NT2/D1 (cell line): Measurements from ENCODE around the gene MATN3.

Source experiments
- DNase-seq: peaks from one replicate; pipeline ENCODE4 v3.0.0-alpha.2; 2011; ENCODE audit warnings: low read depth, low spot score
- H3K27me3 ChIP-seq: 2 replicates; pipeline ENCODE4 v1.6.0; 2011; ENCODE audit warnings: mild to moderate bottlenecking; ENCODE audit not compliant: insufficient read length, insufficient read depth
- H3K36me3 ChIP-seq: 2 replicates; pipeline ENCODE4 v1.6.1; 2011; ENCODE audit warnings: mild to moderate bottlenecking, low read length, mixed read lengths; ENCODE audit not compliant: insufficient read depth, insufficient read length
- H3K4me1 ChIP-seq: 2 replicates; pipeline ENCODE4 v1.5.1; 2011; ENCODE audit not compliant: insufficient read depth, insufficient read length
- H3K4me3 ChIP-seq: 2 replicates; pipeline ENCODE4 v1.5.1; 2011; ENCODE audit warnings: low read depth; ENCODE audit not compliant: insufficient read length
- H3K9ac ChIP-seq: 2 replicates; pipeline ENCODE4 v1.6.0; 2011; ENCODE audit warnings: low read depth; ENCODE audit not compliant: insufficient read length
- H3K9me3 ChIP-seq: 2 replicates; pipeline ENCODE4 v1.5.1; 2011; ENCODE audit warnings: mild to moderate bottlenecking, low read length; ENCODE audit not compliant: insufficient read depth
- SUZ12 ChIP-seq: IDR thresholded peaks from 2 replicates; pipeline ENCODE4 v1.6.1; 2011; ENCODE audit not compliant: insufficient read length, insufficient read depth; ENCODE audit errors: extremely low read depth
- YY1 ChIP-seq: IDR thresholded peaks from 2 replicates; pipeline ENCODE4 v1.6.1; 2011; ENCODE audit not compliant: insufficient read length, insufficient read depth
- ZNF274 ChIP-seq: IDR thresholded peaks from 2 replicates; pipeline ENCODE4 v1.6.1; 2011; ENCODE audit warnings: mild to moderate bottlenecking, low read depth, low read length

MATN3 gene

GRCh38 chr2:19991895-19992294 lies 20.6 kb downstream of the MATN3 start:
- Histone ChIP-seq H3K9me3 (no peaks in the 10 kb centered on the region), H3K4me3 (no peak overlapping the region), H3K36me3 (peaks cover 14% of the 10 kb centered on the region), H3K9ac (no peak overlapping the region), H3K4me1 (no peaks in the 10 kb centered on the region), H3K27me3 (no peaks in the 10 kb centered on the region)
- no peak for DNase-seq
- TF ChIP-seq SUZ12 = no peak
- no peak for TF ChIP-seq ZNF274
- TF ChIP-seq YY1 = no peak

GRCh38 chr2:19990416-19990728 lies 22.1 kb downstream of the MATN3 start:
- DNase-seq = no peak
- Histone ChIP-seq H3K9ac (peak overlapping the region; percentile 79), H3K4me1 (no peaks in the 10 kb centered on the region), H3K9me3 (no peaks in the 10 kb centered on the region), H3K27me3 (no peaks in the 10 kb centered on the region), H3K4me3 (peak overlapping the region; percentile 93), H3K36me3 (peaks cover 24% of the 10 kb centered on the region)
- TF ChIP-seq ZNF274 = no peak
- TF ChIP-seq YY1 = no peak

GRCh38 chr2:19989667-19990415 lies 22.6 kb downstream of the MATN3 start, which contains the start of gene WDR35:
Gene WDR35, minus strand, starts transcription at chr2:19990105. Its CDS starts 90 bp downstream, at chr2:19990015.
- no peaks in the 10 kb centered on the region for H3K9me3 ChIP-seq
- H3K9ac ChIP-seq = peak within 1 kb of the TSS; percentile 79
- H3K4me3 ChIP-seq = peak within 1 kb of the TSS; percentile 93
- no peaks in the 10 kb centered on the region for H3K4me1 ChIP-seq
- no peaks in the 10 kb centered on the region for H3K27me3 ChIP-seq
- peaks cover 28% of the 10 kb centered on the region for H3K36me3 ChIP-seq
- TF ChIP-seq ZNF274 = no peak
- no peak for TF ChIP-seq SUZ12
- no peak for TF ChIP-seq YY1
- DNase-seq = peak; percentile 83

- no peak for TF ChIP-seq YY1
- TF ChIP-seq SUZ12 = no peak
- TF ChIP-seq ZNF274 = no peak
- no peak for DNase-seq
- H3K9me3 ChIP-seq = no peaks in the 10 kb centered on the region
- H3K9ac ChIP-seq = peak overlapping the region; percentile 79
- H3K4me3 ChIP-seq = peak overlapping the region; percentile 93
- H3K36me3 ChIP-seq = peaks cover 29% of the 10 kb centered on the region
- H3K27me3 ChIP-seq = no peaks in the 10 kb centered on the region
- no peaks in the 10 kb centered on the region for H3K4me1 ChIP-seq
Observed at GRCh38 chr2:19989342-19989666, 23.2 kb downstream of the MATN3 start.

GRCh38 chr2:19988600-19988999 lies 23.9 kb downstream of the MATN3 start:
- no peak for DNase-seq
- TF ChIP-seq ZNF274 (no peak), YY1 (no peak), SUZ12 (no peak)
- H3K4me3 ChIP-seq = peak overlapping the region; percentile 93
- H3K36me3 ChIP-seq = peaks cover 27% of the 10 kb centered on the region
- H3K27me3 ChIP-seq = no peaks in the 10 kb centered on the region
- no peaks in the 10 kb centered on the region for H3K9me3 ChIP-seq
- H3K4me1 ChIP-seq = no peaks in the 10 kb centered on the region
- peak overlapping the region; percentile 79 for H3K9ac ChIP-seq

GRCh38 chr2:19987936-19988335 lies 24.5 kb downstream of the MATN3 start:
- H3K27me3 ChIP-seq = no peaks in the 10 kb centered on the region
- H3K36me3 ChIP-seq = peaks cover 27% of the 10 kb centered on the region
- DNase-seq = no peak
- H3K9ac ChIP-seq = no peak overlapping the region
- H3K4me3 ChIP-seq = no peak overlapping the region
- TF ChIP-seq ZNF274 = no peak
- no peak for TF ChIP-seq SUZ12
- TF ChIP-seq YY1 = no peak
- no peaks in the 10 kb centered on the region for H3K9me3 ChIP-seq
- H3K4me1 ChIP-seq = no peaks in the 10 kb centered on the region

GRCh38 chr2:19982268-19982667 lies 30.2 kb downstream of the MATN3 start:
- TF ChIP-seq SUZ12 (no peak), YY1 (no peak), ZNF274 (no peak)
- Histone ChIP-seq H3K9ac (no peak overlapping the region), H3K4me3 (no peak overlapping the region), H3K4me1 (no peaks in the 10 kb centered on the region), H3K9me3 (no peaks in the 10 kb centered on the region), H3K36me3 (peaks cover 59% of the 10 kb centered on the region), H3K27me3 (no peaks in the 10 kb centered on the region)
- no peak for DNase-seq
